Measurements from ENCODE around the gene GNAT1. TPM values are rescaled to one million over a fixed set of nuclear protein-coding genes. Genes with fewer than 3 reads are reported as not detected.

Gene GNAT1
- total and polyA plus RNA-seq, 2 of the 13 experiments (the other 11 are each of a cell fraction or from before 2014, with no cell fraction given): 0.15 TPM; not detected in 1

GRCh38 chr3:50195501-50196252 is 4.3 kb downstream of the GNAT1 start (continued):
- TF ChIP-seq ZNF337 (CRISPR knock-in tag; IDR thresholded peaks at IDR 0.05; ENCODE audit: borderline replicate concordance, low read depth) (0 out of 2 replicates have a peak, but pooled peaks have one; percentile 93), ZNF501 (CRISPR knock-in tag; IDR thresholded peaks at IDR 0.05) (peak; percentile 95), JUN (CRISPR knock-in tag; IDR thresholded peaks at IDR 0.05) (0 out of 2 replicates have a peak, but pooled peaks have one; percentile 47), ZNF652 (CRISPR knock-in tag; IDR thresholded peaks at IDR 0.05; ENCODE audit: borderline replicate concordance, low read depth) (peak; percentile 98), RAD21 (CRISPR knock-in tag; IDR thresholded peaks at IDR 0.05) (peak; percentile 34), ZNF281 (CRISPR knock-in tag; IDR thresholded peaks at IDR 0.05; ENCODE audit: borderline replicate concordance) (peak; percentile 46; the same call in 1 of the 2 replicates), IRX3 (CRISPR knock-in tag; IDR thresholded peaks at IDR 0.05; ENCODE audit: borderline replicate concordance, low read depth) (peak; percentile 89), ZNF790 (CRISPR knock-in tag; IDR thresholded peaks at IDR 0.05; ENCODE audit: borderline replicate concordance) (no peak), ZNF326 (CRISPR knock-in tag; IDR thresholded peaks at IDR 0.05; ENCODE audit: borderline replicate concordance) (no peak), KAT8 (CRISPR knock-in tag; IDR thresholded peaks at IDR 0.05) (peak; percentile 70), ZNF530 (CRISPR knock-in tag; IDR thresholded peaks at IDR 0.05; ENCODE audit: low read depth) (no peak), ELF3 (CRISPR knock-in tag; IDR thresholded peaks at IDR 0.05) (peak; percentile 81; the same call in 1 of the 2 replicates), HES4 (CRISPR knock-in tag; IDR thresholded peaks at IDR 0.05; ENCODE audit: borderline replicate concordance) (peak; percentile 82), ZC3H4 (CRISPR knock-in tag; IDR thresholded peaks at IDR 0.05; ENCODE audit: borderline replicate concordance) (peak; percentile 88; the same call in 1 of the 2 replicates), ARNTL (CRISPR knock-in tag; IDR thresholded peaks at IDR 0.05) (peak; percentile 96), ZNF737 (CRISPR knock-in tag; IDR thresholded peaks at IDR 0.05; ENCODE audit: borderline replicate concordance) (peak; percentile 85; the same call in 1 of the 2 replicates), RBFOX2 (IDR thresholded peaks at IDR 0.05; ENCODE audit: low read depth, low read length) (peak; percentile 84), JARID2 (CRISPR knock-in tag; IDR thresholded peaks at IDR 0.05; ENCODE audit: insufficient replicate concordance) (no peak)
- TF ChIP-seq, protein P1, sequence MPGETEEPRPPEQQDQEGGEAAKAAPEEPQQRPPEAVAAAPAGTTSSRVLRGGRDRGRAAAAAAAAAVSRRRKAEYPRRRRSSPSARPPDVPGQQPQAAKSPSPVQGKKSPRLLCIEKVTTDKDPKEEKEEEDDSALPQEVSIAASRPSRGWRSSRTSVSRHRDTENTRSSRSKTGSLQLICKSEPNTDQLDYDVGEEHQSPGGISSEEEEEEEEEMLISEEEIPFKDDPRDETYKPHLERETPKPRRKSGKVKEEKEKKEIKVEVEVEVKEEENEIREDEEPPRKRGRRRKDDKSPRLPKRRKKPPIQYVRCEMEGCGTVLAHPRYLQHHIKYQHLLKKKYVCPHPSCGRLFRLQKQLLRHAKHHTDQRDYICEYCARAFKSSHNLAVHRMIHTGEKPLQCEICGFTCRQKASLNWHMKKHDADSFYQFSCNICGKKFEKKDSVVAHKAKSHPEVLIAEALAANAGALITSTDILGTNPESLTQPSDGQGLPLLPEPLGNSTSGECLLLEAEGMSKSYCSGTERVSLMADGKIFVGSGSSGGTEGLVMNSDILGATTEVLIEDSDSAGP (CRISPR knock-in tag; IDR thresholded peaks at IDR 0.05; ENCODE audit: borderline replicate concordance): peak; percentile 81; the same call in 1 of the 2 replicates
- TF ChIP-seq, protein P2, sequence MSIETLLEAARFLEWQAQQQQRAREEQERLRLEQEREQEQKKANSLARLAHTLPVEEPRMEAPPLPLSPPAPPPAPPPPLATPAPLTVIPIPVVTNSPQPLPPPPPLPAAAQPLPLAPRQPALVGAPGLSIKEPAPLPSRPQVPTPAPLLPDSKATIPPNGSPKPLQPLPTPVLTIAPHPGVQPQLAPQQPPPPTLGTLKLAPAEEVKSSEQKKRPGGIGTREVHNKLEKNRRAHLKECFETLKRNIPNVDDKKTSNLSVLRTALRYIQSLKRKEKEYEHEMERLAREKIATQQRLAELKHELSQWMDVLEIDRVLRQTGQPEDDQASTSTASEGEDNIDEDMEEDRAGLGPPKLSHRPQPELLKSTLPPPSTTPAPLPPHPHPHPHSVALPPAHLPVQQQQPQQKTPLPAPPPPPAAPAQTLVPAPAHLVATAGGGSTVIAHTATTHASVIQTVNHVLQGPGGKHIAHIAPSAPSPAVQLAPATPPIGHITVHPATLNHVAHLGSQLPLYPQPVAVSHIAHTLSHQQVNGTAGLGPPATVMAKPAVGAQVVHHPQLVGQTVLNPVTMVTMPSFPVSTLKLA (IDR thresholded peaks at IDR 0.05): peak; percentile 36; the same call in 1 of the 2 replicates
- TF ChIP-seq, protein P3, sequence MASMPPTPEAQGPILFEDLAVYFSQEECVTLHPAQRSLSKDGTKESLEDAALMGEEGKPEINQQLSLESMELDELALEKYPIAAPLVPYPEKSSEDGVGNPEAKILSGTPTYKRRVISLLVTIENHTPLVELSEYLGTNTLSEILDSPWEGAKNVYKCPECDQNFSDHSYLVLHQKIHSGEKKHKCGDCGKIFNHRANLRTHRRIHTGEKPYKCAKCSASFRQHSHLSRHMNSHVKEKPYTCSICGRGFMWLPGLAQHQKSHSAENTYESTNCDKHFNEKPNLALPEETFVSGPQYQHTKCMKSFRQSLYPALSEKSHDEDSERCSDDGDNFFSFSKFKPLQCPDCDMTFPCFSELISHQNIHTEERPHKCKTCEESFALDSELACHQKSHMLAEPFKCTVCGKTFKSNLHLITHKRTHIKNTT (CRISPR knock-in tag; IDR thresholded peaks at IDR 0.05): no peak

All from HepG2 (cell line).